ENCODE data around the gene MAN2A1.
"Not testable (repeated sequence)": the region's sequence is repeated elsewhere in the genome, so short reads cannot be mapped to it uniquely, and the experiment has no call there.

MAN2A1 gene

GRCh38 chr5:109826426-109826825 is 136.7 kb downstream of the MAN2A1 start:
- DNase-seq (ENCODE audit: low read depth) = no peak

DNA sequence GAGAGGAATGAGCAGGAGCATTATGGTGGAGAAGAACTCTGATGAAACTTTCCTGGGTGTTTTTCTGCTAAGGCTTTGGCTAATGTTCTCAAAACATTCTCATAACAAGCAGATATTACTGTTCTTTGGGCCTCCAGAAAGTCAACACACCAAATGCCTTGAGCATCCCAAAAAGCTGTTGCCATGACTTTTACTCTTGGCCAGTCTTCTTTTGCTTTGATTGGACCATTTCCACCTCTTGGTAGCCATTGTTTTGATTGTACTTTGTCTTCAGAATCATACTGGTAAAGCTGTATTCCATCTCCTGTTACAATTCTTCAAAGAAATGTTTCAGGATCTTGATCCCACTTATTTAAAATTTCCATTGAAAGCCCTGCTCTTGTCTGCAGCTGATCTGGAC is 139.6 kb downstream of the MAN2A1 start:
- DNase-seq (ENCODE audit: low read depth) = no peak

DNA sequence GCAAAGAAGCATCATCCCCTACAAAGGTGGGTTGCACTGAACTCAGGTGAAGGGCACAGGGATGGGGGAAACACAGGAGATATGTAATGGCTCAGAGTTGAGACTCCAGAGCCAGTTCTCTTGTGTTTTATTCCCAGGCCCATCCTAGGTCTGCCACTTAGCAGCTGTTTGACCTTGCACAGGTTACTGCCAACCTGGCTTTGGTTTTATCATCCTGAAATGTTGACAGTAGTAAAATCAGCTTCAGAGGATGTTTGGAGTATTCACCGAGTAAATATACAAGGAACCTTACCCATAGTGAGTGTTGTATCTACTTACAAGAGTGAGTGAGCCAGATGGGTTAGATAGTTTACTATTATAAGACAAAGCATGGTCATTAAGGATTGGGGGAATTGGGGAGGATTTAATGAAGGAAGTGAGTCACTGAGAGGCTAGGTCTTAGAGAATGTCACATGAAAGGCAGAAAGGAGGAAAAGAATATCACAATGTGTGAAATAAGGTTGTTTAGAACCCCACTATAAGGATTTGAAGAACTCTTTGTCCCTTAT is 141.3 kb downstream of the MAN2A1 start:
- no peak for DNase-seq (ENCODE audit: low read depth)

GRCh38 chr5:109832207-109833188 is 142.8 kb downstream of the MAN2A1 start:
- DNase-seq (ENCODE audit: low read depth) = not testable (repeated sequence)

DNA sequence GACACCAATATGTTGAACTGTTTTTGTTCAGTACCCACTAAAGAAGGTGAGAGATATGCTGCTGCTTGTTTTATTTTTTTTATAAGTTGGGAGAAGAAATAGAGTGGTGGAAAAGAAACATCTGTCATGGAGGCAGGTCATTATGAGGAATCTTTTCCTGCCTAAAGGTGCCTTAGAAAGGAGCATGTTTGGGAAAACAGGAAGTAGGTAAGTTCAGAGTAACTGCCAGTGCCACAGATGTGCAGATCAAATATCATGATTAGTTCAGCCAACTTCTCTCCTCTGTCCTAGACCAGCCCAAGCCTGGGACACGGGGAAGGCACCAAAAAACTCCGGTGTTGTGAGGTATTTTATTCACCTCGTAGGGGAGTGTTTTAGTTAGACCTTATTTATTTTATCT is 144.2 kb downstream of the MAN2A1 start:
- DNase-seq (ENCODE audit: low read depth) = no peak

DNA sequence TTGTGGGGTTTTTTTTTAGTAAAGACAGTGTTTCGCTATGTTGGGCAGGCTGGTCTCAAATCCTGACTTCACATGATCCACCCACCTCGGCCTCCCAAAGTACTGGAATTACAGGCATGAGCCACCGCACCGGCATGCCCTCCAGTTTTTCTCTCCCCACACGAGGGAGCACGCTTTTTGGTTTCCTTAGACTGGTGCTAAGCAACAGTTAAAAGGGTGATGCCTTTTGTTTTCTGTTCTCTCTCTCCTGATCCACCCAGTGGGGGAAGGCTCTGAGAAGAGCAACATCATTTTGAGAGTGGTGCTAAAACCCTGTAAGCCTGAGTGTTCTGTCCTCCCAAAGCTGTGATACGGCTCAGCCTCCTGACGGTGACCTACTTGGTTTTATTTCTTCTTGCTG is 146.6 kb downstream of the MAN2A1 start:
- DNase-seq (ENCODE audit: low read depth) = no peak

- DNase-seq (ENCODE audit: low read depth) = no peak
These were observed 147.6 kb downstream of the MAN2A1 start for GRCh38 chr5:109837231-109837861.

DNA sequence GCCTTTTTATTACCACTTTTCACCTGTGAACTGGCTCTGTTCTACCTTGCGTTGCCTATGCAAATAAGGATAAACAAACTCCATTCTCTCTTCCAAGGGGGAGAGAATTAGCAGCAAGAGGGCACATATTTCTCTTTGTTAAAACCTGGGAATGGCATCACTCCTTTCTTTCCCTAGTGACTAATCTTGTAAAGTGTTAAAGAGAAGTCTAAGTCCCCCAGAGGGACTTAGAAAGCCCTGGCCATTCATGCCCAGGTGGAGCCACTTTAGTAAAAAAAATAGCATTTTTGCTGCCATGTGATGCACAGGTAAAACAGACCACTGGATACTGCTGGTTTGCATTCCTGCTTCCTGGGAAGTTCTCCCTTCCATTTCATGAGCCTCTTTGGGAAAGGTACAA is 148.4 kb downstream of the MAN2A1 start:
- no peak for DNase-seq (ENCODE audit: low read depth)

GRCh38 chr5:109844148-109844547 is 154.4 kb downstream of the MAN2A1 start:
- no peak for DNase-seq (ENCODE audit: low read depth)

- DNase-seq (ENCODE audit: low read depth) = peak; percentile 58
These were observed 155.0 kb downstream of the MAN2A1 start for GRCh38 chr5:109844695-109845094.

DNA sequence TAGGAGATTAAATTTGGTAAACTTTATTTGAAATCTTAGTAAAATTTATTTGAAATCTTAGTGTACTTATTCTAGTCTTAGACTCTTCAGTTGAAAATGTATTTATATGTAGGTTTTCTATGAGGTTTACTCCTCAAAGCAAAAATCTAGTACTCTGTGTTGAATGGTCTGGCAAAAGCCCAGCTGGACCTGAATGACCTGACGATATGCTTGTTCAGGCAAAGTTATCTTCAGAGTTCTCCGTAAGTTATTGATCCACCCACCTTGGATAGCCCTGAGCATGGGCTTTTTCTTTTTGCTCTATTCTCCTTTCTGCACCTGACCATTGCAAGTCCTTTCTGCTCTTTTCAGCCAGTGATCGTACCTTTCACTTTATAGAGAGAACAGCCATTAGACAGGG is 158.4 kb downstream of the MAN2A1 start:
- no peak for DNase-seq (ENCODE audit: low read depth)

- DNase-seq (ENCODE audit: low read depth) = no peak
These were observed 159.9 kb downstream of the MAN2A1 start for GRCh38 chr5:109849478-109850088.

DNA sequence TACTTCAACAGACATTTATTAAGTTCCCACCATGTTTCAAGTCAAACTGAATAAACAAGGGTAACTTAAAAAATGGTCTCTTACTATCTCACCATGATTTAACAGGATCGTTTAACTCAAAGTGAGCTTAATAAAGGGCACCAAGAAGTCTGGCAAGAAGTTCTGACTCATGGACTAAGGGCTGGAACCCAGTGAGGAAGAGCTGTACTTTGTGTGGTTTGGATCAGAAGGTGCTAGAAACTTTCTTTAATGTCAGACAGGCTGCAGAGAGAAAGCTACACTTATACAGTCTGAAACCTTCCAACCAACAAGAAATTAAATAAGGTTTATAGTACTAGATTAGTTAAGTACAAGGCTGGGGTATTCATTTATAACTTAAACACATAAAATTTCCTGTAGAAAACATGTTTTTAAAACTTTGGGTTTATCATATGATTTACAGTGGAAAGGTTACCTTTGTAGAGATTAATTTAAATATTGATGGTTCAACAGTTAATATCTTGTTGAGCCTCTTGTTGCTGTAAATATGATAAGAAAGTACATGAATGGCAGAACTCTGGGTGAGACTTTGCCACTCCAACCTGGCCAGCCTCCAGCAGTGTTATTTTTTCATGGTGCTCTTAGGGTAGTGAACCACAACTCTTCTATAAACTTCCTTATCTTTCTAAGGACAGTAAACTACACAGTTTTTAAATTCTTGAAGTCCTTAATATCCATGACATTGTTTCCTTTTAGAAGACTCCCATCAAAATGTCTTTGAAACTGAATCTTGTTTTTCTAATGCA is 162.8 kb downstream of the MAN2A1 start:
- DNase-seq (ENCODE audit: low read depth) = no peak

DNA sequence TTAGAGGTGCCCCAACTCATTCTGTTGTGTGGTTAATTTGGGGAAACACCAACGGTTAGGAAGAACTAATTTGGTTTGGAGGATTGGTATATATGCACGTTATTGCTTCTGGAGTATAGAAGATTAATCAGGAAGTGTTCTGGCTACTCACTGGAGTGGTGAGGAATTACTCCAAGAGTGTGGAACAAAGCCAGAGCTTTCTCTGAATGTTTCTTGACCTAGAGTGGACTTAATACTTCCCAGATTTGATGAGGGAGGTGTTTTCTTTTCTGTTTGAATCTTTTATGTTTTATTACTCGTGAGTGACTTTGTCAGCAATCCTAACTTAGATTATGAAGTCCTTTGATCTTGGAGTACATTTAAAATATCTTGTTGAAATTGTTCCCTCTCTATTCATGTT is 163.7 kb downstream of the MAN2A1 start:
- DNase-seq (ENCODE audit: low read depth) = no peak

DNA sequence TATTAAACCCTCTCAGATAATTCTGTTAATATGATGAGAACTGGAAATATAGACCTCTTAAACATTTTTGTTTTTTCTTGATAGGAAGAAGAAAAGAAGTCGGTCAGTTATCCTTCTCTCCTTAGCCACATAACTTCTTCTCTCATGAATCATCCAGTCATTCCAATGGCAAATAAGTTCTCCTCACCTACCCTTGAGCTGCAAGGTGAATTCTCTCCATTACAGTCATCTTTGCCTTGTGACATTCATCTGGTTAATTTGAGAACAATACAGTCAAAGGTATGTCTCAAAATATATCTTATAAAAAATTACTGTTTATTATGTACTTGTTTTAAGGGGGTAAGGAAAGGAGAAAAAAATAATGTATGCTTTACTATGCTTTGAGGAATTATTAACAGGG is 165.3 kb downstream of the MAN2A1 start:
- no peak for DNase-seq (ENCODE audit: low read depth)

GRCh38 chr5:109857405-109858031 is 167.8 kb downstream of the MAN2A1 start:
- DNase-seq (ENCODE audit: low read depth) = no peak

DNA sequence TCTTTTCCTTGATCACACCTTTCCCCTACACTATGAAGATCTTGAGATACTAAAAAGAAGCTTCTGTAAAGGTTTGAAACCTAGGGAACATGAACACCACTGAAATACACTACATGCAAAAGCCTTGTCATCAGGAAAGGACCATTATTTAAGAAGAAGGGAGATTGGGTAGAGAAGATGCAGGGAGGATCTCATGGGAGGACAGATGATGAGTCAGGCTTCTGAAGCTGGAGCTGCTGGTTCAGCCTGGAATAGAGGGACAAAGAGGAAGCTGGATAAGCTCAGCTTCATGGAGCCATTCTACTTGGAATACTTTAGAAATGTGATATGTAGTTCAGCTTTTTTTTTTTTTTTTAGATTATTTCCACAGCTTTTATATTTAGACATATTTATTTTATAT is 169.8 kb downstream of the MAN2A1 start:
- no peak for DNase-seq (ENCODE audit: low read depth)

GRCh38 chr5:109862301-109862700 is 172.6 kb downstream of the MAN2A1 start:
- DNase-seq (ENCODE audit: low read depth) = no peak

GRCh38 chr5:109863752-109864151 is 174.0 kb downstream of the MAN2A1 start:
- no peak for DNase-seq (ENCODE audit: low read depth)

- DNase-seq (ENCODE audit: low read depth) = peak; percentile 42
These were observed 175.9 kb downstream of the MAN2A1 start for GRCh38 chr5:109865637-109866036.

- peak; percentile 25 for DNase-seq (ENCODE audit: low read depth)
These were observed 176.3 kb downstream of the MAN2A1 start for GRCh38 chr5:109866051-109866450.
